ENCODE results near the gene FAM236D.
"Not testable (repeated sequence)": the region's sequence is repeated elsewhere in the genome, so short reads cannot be mapped to it uniquely, and the experiment has no call there.

GRCh38 chrX:72808110-72808509 is at the start of gene FAM236D:
- TF ChIP-seq GATA2, GATA3 (IDR thresholded peaks at IDR 0.05; ENCODE audit: low read depth, low read length): not testable (repeated sequence)
